HCT116 (cell line): ENCODE results near the gene CUX1.

Experiments used
- CBX3 ChIP-seq: IDR thresholded peaks from 2 replicates; pipeline ENCODE4 v1.6.1; 2012; ENCODE audit warnings: low read depth
- CTCF ChIP-seq, 3 experiments: fragments of 200-600 bp in 1 of 3; sonication (generic) in 1 of 3; IDR thresholded peaks in 2 of 3; conservative IDR thresholded peaks in 1 of 3; 2 replicates each; pipeline ENCODE4 v1.5.1; 2012 to 2017; ENCODE audit warnings: low read depth in 2 of 3, low read length in 2 of 3, antibody characterized with exemption in 1 of 3, borderline replicate concordance in 1 of 3, control low read depth in 1 of 3, mild to moderate bottlenecking in 1 of 3, mixed read lengths in 1 of 3, mixed run types in 1 of 3, moderate library complexity in 1 of 3; ENCODE audit not compliant: insufficient read depth in 1 of 3
- EZH2 ChIP-seq: fragments of 200-600 bp; sonication (generic); IDR thresholded peaks from 2 replicates; pipeline ENCODE4 v1.6.1; 2017; ENCODE audit warnings: antibody characterized with exemption, mixed run types
- EZH2phosphoT487 ChIP-seq: fragments of 200-600 bp; IDR thresholded peaks from 2 replicates; pipeline ENCODE4 v1.6.1; 2018; ENCODE audit warnings: antibody characterized with exemption, borderline replicate concordance
- MAX ChIP-seq: IDR thresholded peaks from 2 replicates; pipeline ENCODE4 v1.6.1; 2012
- POLR2A ChIP-seq: IDR thresholded peaks from 2 replicates; pipeline ENCODE4 v1.7.0; 2011; ENCODE audit warnings: borderline replicate concordance; ENCODE audit not compliant: insufficient read depth, insufficient read length; ENCODE audit errors: extremely low read depth
- RAD21 ChIP-seq: IDR thresholded peaks from 2 replicates; pipeline ENCODE4 v1.6.1; 2012; ENCODE audit warnings: low read depth, mild to moderate bottlenecking
- SP1 ChIP-seq: IDR thresholded peaks from 2 replicates; pipeline ENCODE4 v1.6.1; 2012; ENCODE audit warnings: low read depth
- SRF ChIP-seq: IDR thresholded peaks from 2 replicates; pipeline ENCODE4 v1.6.1; 2012; ENCODE audit warnings: low read depth
- ZBTB33 ChIP-seq: IDR thresholded peaks from 2 replicates; pipeline ENCODE4 v1.6.1; 2011; ENCODE audit warnings: mild to moderate bottlenecking, low read length, moderate library complexity; ENCODE audit not compliant: insufficient replicate concordance; ENCODE audit errors: extremely low read depth
- TF ChIP-seq, protein P1 (sequence below): IDR thresholded peaks from 2 replicates; pipeline ENCODE4 v1.6.1; 2012

DNA sequence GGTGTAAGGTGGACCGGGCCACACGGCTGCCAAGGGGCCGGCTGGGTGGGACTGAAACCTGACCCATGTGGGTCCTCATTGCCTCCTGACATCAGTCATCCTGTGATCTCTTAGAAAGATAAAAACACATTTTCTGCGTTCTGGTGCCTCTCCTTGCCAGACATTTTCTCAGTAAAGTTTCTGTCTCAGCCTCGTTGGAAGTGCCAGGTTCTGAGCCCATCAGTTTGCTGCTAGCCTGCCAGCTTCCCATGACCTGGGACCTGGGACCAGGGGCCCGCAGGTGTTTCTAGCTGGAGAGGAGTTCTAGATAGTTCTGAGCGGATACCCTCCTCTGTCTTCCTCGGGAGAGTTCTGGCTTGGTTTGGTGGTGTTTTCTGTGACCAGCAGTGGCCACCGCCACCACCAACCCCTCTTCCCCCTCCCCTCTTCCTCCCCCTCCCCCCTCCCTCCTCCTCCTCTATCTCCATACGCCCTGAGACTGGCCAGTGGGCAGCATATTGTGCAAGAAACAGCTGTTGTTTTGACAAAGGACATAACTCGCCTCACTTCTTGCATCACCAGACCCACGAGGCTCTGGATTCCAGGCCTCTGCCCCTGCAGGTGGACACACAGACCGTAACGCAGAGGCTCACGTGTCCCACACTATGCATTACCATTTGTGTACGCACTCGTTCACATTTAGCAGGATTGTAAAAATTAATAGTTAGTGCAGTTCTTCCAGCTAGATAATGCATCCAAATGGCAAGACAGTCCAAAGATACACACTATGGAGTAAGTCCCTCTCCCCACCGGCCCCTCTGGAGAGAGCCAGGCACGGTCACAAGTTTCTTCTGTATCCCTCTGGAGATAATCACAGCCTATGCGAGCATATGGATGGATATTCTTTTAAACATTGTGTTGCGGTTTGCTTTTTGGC is 94.6 kb downstream of the CUX1 start:
- TF ChIP-seq SP1 (no peak), CTCF (IDR thresholded peaks at IDR 0.05 in 2 of 3, conservative IDR thresholded peaks at IDR 0.05 in 1 of 3; ENCODE audit: borderline replicate concordance in 1 of 3, insufficient read depth in 1 of 3, low read depth in 2 of 3, low read length in 2 of 3) (no peak), EZH2 (no peak), CBX3 (no peak), POLR2A (no peak), SRF (no peak), MAX (no peak), ZBTB33 (no peak), RAD21 (no peak), EZH2phosphoT487 (no peak)
- TF ChIP-seq, protein P1, sequence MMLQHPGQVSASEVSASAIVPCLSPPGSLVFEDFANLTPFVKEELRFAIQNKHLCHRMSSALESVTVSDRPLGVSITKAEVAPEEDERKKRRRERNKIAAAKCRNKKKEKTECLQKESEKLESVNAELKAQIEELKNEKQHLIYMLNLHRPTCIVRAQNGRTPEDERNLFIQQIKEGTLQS: no peak
